Endothelial cell of umbilical vein (primary cell): ENCODE data around the gene OR13A1.

ENCODE experiments used
- EZH2 ChIP-seq: IDR thresholded peaks from 2 replicates; pipeline ENCODE4 v1.6.1; 2012; ENCODE audit warnings: borderline replicate concordance, low read depth, mild to moderate bottlenecking, moderate library complexity, low read length, inconsistent platforms; ENCODE audit not compliant: severe bottlenecking
- FOS ChIP-seq: IDR thresholded peaks from 2 replicates; pipeline ENCODE4 v1.6.1; 2011; ENCODE audit warnings: mild to moderate bottlenecking, low read length, moderate library complexity, borderline replicate concordance; ENCODE audit not compliant: insufficient read depth
- GATA2 ChIP-seq: IDR thresholded peaks from 2 replicates; pipeline ENCODE4 v1.7.0; 2011; ENCODE audit warnings: low read depth, mild to moderate bottlenecking, moderate library complexity, mixed read lengths, low read length; ENCODE audit not compliant: insufficient read length, insufficient read depth
- POLR2A ChIP-seq: IDR thresholded peaks from 2 replicates; pipeline ENCODE4 v1.6.1; 2012; ENCODE audit warnings: low read depth, mild to moderate bottlenecking, control low read depth, low read length
- POLR2AphosphoS5 ChIP-seq: IDR thresholded peaks from 2 replicates; pipeline ENCODE4 v1.6.1; 2012; ENCODE audit warnings: low read depth, mild to moderate bottlenecking, control low read depth, low read length, moderate library complexity; ENCODE audit not compliant: insufficient read depth
- TF ChIP-seq, protein P1 (sequence below), 2 donors: IDR thresholded peaks; 1 replicate in 1 of 2; 2 replicates in 1 of 2; pipeline ENCODE4 v1.5.1; 2011; ENCODE audit warnings: low read length in 2 of 2, mild to moderate bottlenecking in 2 of 2, moderate library complexity in 2 of 2, control low read depth in 1 of 2, inconsistent platforms in 1 of 2, low read depth in 1 of 2; ENCODE audit not compliant: insufficient read depth in 1 of 2; ENCODE audit errors: extremely low read depth in 1 of 2
- TF ChIP-seq, protein P2 (sequence below): IDR thresholded peaks from 2 replicates; pipeline ENCODE4 v1.6.1; 2011; ENCODE audit not compliant: insufficient read depth, insufficient read length

DNA sequence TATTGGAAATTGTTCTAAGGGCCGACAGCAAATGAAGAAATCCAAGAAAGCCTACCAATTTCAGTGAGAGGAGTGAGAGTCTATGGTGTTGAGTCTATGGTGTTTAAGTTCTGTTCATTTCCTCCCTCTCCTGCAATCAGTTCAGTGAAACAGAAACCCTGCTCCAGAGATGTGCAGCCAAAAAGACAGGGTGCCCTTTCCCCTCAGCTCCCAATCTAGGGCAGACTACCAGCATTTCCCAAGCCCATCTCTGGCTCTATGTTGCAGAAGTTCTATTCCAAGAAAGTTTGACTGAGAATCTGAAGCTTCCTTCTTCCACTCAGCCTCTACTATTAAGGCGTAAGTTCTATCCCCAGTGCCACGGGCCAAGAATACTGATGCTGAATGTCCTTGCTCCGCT, 40.1 kb upstream of the OR13A1 start:
- TF ChIP-seq, protein P1, sequence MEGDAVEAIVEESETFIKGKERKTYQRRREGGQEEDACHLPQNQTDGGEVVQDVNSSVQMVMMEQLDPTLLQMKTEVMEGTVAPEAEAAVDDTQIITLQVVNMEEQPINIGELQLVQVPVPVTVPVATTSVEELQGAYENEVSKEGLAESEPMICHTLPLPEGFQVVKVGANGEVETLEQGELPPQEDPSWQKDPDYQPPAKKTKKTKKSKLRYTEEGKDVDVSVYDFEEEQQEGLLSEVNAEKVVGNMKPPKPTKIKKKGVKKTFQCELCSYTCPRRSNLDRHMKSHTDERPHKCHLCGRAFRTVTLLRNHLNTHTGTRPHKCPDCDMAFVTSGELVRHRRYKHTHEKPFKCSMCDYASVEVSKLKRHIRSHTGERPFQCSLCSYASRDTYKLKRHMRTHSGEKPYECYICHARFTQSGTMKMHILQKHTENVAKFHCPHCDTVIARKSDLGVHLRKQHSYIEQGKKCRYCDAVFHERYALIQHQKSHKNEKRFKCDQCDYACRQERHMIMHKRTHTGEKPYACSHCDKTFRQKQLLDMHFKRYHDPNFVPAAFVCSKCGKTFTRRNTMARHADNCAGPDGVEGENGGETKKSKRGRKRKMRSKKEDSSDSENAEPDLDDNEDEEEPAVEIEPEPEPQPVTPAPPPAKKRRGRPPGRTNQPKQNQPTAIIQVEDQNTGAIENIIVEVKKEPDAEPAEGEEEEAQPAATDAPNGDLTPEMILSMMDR (IDR thresholded peaks at IDR 0.05; ENCODE audit: extremely low read depth in 1 of 2, insufficient read depth in 1 of 2, low read depth in 1 of 2, low read length in 2 of 2): no peak
- no peak for TF ChIP-seq POLR2A
- no peak for TF ChIP-seq EZH2
- TF ChIP-seq POLR2AphosphoS5: no peak
- TF ChIP-seq GATA2: no peak
- TF ChIP-seq, protein P2, sequence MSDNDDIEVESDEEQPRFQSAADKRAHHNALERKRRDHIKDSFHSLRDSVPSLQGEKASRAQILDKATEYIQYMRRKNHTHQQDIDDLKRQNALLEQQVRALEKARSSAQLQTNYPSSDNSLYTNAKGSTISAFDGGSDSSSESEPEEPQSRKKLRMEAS: no peak
- no peak for TF ChIP-seq FOS
